Measurements from ENCODE around the gene CD46. TPM values are rescaled to one million over a fixed set of nuclear protein-coding genes. Genes with fewer than 3 reads are reported as not detected.

The CD46 gene
- total RNA-seq, 2 experiments from 2014 or later, result 112 to 115 TPM

- peaks cover 46% of the 10 kb centered on the region for H3K4me1 Mint-ChIP-seq
- H3K27me3 Mint-ChIP-seq, result no peaks in the 10 kb centered on the region
- H3K9me3 Mint-ChIP-seq, result no peaks in the 10 kb centered on the region
- no peak for DNase-seq
- ChIA-PET POLR2A (no interaction called here), CTCF (interaction anchor here (2.0 kb wide), 1 partner anchor 55 kb away, joined by 8 read pairs; no protein-coding TSS in a partner anchor)
- H3K27ac Mint-ChIP-seq, result no peak overlapping the region
- H3K36me3 Mint-ChIP-seq (ENCODE audit: low read depth), result peaks cover 48% of the 10 kb centered on the region
- H3K4me3 Mint-ChIP-seq, result no peak overlapping the region
Observed at GRCh38 chr1:207813946-207814345, 62.1 kb downstream of the CD46 start.

GRCh38 chr1:207814469-207814868, 62.6 kb downstream of the CD46 start:
- Mint-ChIP-seq H3K9me3 (no peaks in the 10 kb centered on the region), H3K27me3 (no peaks in the 10 kb centered on the region), H3K4me3 (no peak overlapping the region), H3K27ac (peak overlapping the region; percentile 66), H3K36me3 (ENCODE audit: low read depth) (peaks cover 48% of the 10 kb centered on the region), H3K4me1 (peaks cover 42% of the 10 kb centered on the region)
- ChIA-PET CTCF (interaction anchor here (1.8 to 2.0 kb wide), 2 partner anchors 10 to 55 kb away, joined by 6 to 8 read pairs; no protein-coding TSS in a partner anchor), POLR2A (no interaction called here)
- no peak for DNase-seq

- POLR2A ChIA-PET, result no interaction called here
- Mint-ChIP-seq H3K9me3 (no peaks in the 10 kb centered on the region), H3K36me3 (ENCODE audit: low read depth) (peaks cover 48% of the 10 kb centered on the region), H3K27ac (peak overlapping the region; percentile 63), H3K4me1 (peaks cover 43% of the 10 kb centered on the region), H3K4me3 (no peak overlapping the region), H3K27me3 (no peaks in the 10 kb centered on the region)
- CTCF ChIA-PET, result interaction anchor here (1.0 to 2.0 kb wide), 5 partner anchors 9 to 72 kb away, joined by 3 to 8 read pairs (median 3); no protein-coding TSS in a partner anchor
- no peak for DNase-seq
Observed at GRCh38 chr1:207815466-207815865, 63.6 kb downstream of the CD46 start.

- no peak for DNase-seq
- no peak overlapping the region for H3K4me3 Mint-ChIP-seq
- H3K36me3 Mint-ChIP-seq (ENCODE audit: low read depth), result peaks cover 48% of the 10 kb centered on the region
- ChIA-PET CTCF (interaction anchor here (1.0 to 2.0 kb wide), 5 partner anchors 8 to 72 kb away, joined by 3 to 8 read pairs (median 3); no protein-coding TSS in a partner anchor), POLR2A (interaction anchor here (0.7 kb wide), 1 partner anchor 1872 kb away, joined by 4 read pairs; no protein-coding TSS in a partner anchor)
- H3K27me3 Mint-ChIP-seq, result no peaks in the 10 kb centered on the region
- peak overlapping the region; percentile 63 for H3K27ac Mint-ChIP-seq
- peaks cover 45% of the 10 kb centered on the region for H3K4me1 Mint-ChIP-seq
- H3K9me3 Mint-ChIP-seq, result no peaks in the 10 kb centered on the region
Observed at GRCh38 chr1:207815913-207816291, 64.0 kb downstream of the CD46 start.

GRCh38 chr1:207817166-207817565, 65.3 kb downstream of the CD46 start:
- H3K4me1 Mint-ChIP-seq, result peaks cover 42% of the 10 kb centered on the region
- no peak for DNase-seq
- ChIA-PET CTCF (interaction anchor here (1.1 to 1.4 kb wide), 3 partner anchors 9 to 51 kb away, joined by 3 to 6 read pairs (median 4); no protein-coding TSS in a partner anchor), POLR2A (no interaction called here)
- H3K36me3 Mint-ChIP-seq (ENCODE audit: low read depth), result peaks cover 46% of the 10 kb centered on the region
- H3K27ac Mint-ChIP-seq, result no peak overlapping the region
- H3K4me3 Mint-ChIP-seq, result no peak overlapping the region
- no peaks in the 10 kb centered on the region for H3K27me3 Mint-ChIP-seq
- H3K9me3 Mint-ChIP-seq, result no peaks in the 10 kb centered on the region

GRCh38 chr1:207817778-207818751, 66.2 kb downstream of the CD46 start:
- Mint-ChIP-seq H3K27ac (no peak overlapping the region), H3K9me3 (no peaks in the 10 kb centered on the region), H3K27me3 (no peaks in the 10 kb centered on the region), H3K4me1 (peaks cover 49% of the 10 kb centered on the region), H3K36me3 (ENCODE audit: low read depth) (peaks cover 49% of the 10 kb centered on the region), H3K4me3 (no peak overlapping the region)
- POLR2A ChIA-PET, result no interaction called here
- DNase-seq, result no peak
- CTCF ChIA-PET, result interaction anchor here (1.3 to 2.5 kb wide), 6 partner anchors 8 to 51 kb away, joined by 3 to 14 read pairs (median 6); no protein-coding TSS in a partner anchor

GRCh38 chr1:207818971-207819451, 67.2 kb downstream of the CD46 start:
- no peak for DNase-seq
- ChIA-PET POLR2A (no interaction called here), CTCF (interaction anchor here (0.6 to 2.5 kb wide), 7 partner anchors 9 to 65 kb away, joined by 3 to 14 read pairs (median 3); no protein-coding TSS in a partner anchor)

GRCh38 chr1:207820568-207821463, 69.0 kb downstream of the CD46 start:
- DNase-seq, result no peak
- POLR2A ChIA-PET, result no interaction called here
- Mint-ChIP-seq H3K27me3 (peaks cover 2% of the 10 kb centered on the region), H3K4me3 (no peak overlapping the region), H3K36me3 (ENCODE audit: low read depth) (peaks cover 41% of the 10 kb centered on the region), H3K4me1 (peaks cover 63% of the 10 kb centered on the region), H3K9me3 (no peaks in the 10 kb centered on the region), H3K27ac (peak overlapping the region; percentile 22)
- CTCF ChIA-PET, result interaction anchor here (0.6 to 4.6 kb wide), 4 partner anchors 14 to 65 kb away, joined by 3 to 33 read pairs (median 6); no protein-coding TSS in a partner anchor

More at GRCh38 chr1:207818971-207819451, 67.2 kb downstream of the CD46 start:
- H3K27ac Mint-ChIP-seq, result no peak overlapping the region
- H3K36me3 Mint-ChIP-seq (ENCODE audit: low read depth), result peaks cover 53% of the 10 kb centered on the region
- no peak overlapping the region for H3K4me3 Mint-ChIP-seq
- H3K9me3 Mint-ChIP-seq, result no peaks in the 10 kb centered on the region
- peaks cover 58% of the 10 kb centered on the region for H3K4me1 Mint-ChIP-seq
- H3K27me3 Mint-ChIP-seq, result peaks cover 2% of the 10 kb centered on the region

GRCh38 chr1:207821464-207822045, 69.7 kb downstream of the CD46 start:
- Mint-ChIP-seq H3K9me3 (no peaks in the 10 kb centered on the region), H3K27me3 (peaks cover 2% of the 10 kb centered on the region), H3K4me3 (no peak overlapping the region), H3K4me1 (peaks cover 63% of the 10 kb centered on the region), H3K27ac (no peak overlapping the region), H3K36me3 (ENCODE audit: low read depth) (peaks cover 40% of the 10 kb centered on the region)
- CTCF ChIA-PET, result interaction anchor here (0.6 to 4.6 kb wide), 7 partner anchors 14 to 64 kb away, joined by 3 to 39 read pairs (median 10); no protein-coding TSS in a partner anchor
- DNase-seq, result no peak
- POLR2A ChIA-PET, result no interaction called here

- Mint-ChIP-seq H3K27me3 (peaks cover 2% of the 10 kb centered on the region), H3K36me3 (ENCODE audit: low read depth) (peaks cover 36% of the 10 kb centered on the region), H3K4me1 (peaks cover 63% of the 10 kb centered on the region), H3K4me3 (no peak overlapping the region), H3K9me3 (no peaks in the 10 kb centered on the region), H3K27ac (peak overlapping the region; percentile 95)
- ChIA-PET POLR2A (no interaction called here), CTCF (interaction anchor here (1.5 to 4.6 kb wide), 5 partner anchors 15 to 64 kb away, joined by 7 to 39 read pairs (median 10); no protein-coding TSS in a partner anchor)
- no peak for DNase-seq
Observed at GRCh38 chr1:207822124-207822601, 70.3 kb downstream of the CD46 start.

GRCh38 chr1:207822602-207823451, 71.0 kb downstream of the CD46 start:
- Mint-ChIP-seq H3K4me3 (peak overlapping the region; percentile 52), H3K9me3 (no peaks in the 10 kb centered on the region), H3K4me1 (peaks cover 64% of the 10 kb centered on the region), H3K36me3 (ENCODE audit: low read depth) (peaks cover 33% of the 10 kb centered on the region), H3K27ac (peak overlapping the region; percentile 95), H3K27me3 (peaks cover 2% of the 10 kb centered on the region)
- ChIA-PET POLR2A (no interaction called here), CTCF (interaction anchor here (0.6 to 4.6 kb wide), 11 partner anchors 12 to 140 kb away, joined by 3 to 39 read pairs (median 9); no protein-coding TSS in a partner anchor)
- DNase-seq, result peak; percentile 45
